Activated B cell treated with CpG ODN at 0.5 μM for 24 hours (primary cell): Measurements from ENCODE around the gene UGT1A4. TPM values are rescaled to one million over a fixed set of nuclear protein-coding genes. Genes with fewer than 3 reads are reported as not detected.
"Not testable (repeated sequence)": the region's sequence is repeated elsewhere in the genome, so short reads cannot be mapped to it uniquely, and the experiment has no call there.

Experiments used
- ATAC-seq: fragments of 200-7000 bp; cut with Tn5 transposase; one replicate; pipeline ENCODE4 v1.10.0; 2021; ENCODE audit warnings: low read depth, mild to moderate bottlenecking, moderate library complexity
- CTCF ChIA-PET: fragments of 350-600 bp; sonication (Branson Sonifier 250); formaldehyde crosslinking; loops from one replicate; lab custom pipeline; 2021; ENCODE audit warnings: antibody characterized with exemption; lab: Charles Lee
- POLR2A ChIA-PET: fragments of 350-600 bp; sonication (Branson Sonifier 250); formaldehyde crosslinking; loops from one replicate; lab custom pipeline; 2021; ENCODE audit warnings: antibody characterized with exemption; lab: Charles Lee
- DNase-seq: peaks from one replicate; pipeline ENCODE4 v3.0.0; 2022
- H3K27ac Mint-ChIP-seq: one replicate; pipeline ENCODE4 v1.8.0; 2020; ENCODE audit warnings: mixed read lengths
- H3K27me3 Mint-ChIP-seq: one replicate; pipeline ENCODE4 v1.8.0; 2021; ENCODE audit warnings: mixed read lengths
- H3K36me3 Mint-ChIP-seq: one replicate; pipeline ENCODE4 v1.8.0; 2021; ENCODE audit warnings: low read depth, mixed read lengths
- H3K4me1 Mint-ChIP-seq: one replicate; pipeline ENCODE4 v1.8.0; 2021; ENCODE audit warnings: mixed read lengths
- H3K4me3 Mint-ChIP-seq: one replicate; pipeline ENCODE4 v1.8.0; 2020; ENCODE audit warnings: mild to moderate bottlenecking, mixed read lengths
- H3K9me3 Mint-ChIP-seq: one replicate; pipeline ENCODE4 v1.8.0; 2020; ENCODE audit warnings: mixed read lengths
- CTCF ChIP-seq: fragments of 200-600 bp; IDR thresholded peaks from one replicate; pipeline ENCODE4 v1.8.0; 2022; ENCODE audit warnings: antibody characterized with exemption, mild to moderate bottlenecking
- intact Hi-C: fragments of 100-400 bp; cut with micrococcal nuclease; formaldehyde crosslinking; loops from one replicate; pipeline ENCODE4 v1.15.1; 2024
- total RNA-seq: library from RNA; stranded (reverse); gene quantifications from 2 replicates; pipeline ENCODE4 v1.2.3, GENCODE V29; 2022

UGT1A4 gene
- total RNA-seq, 1 donor from 2014 or later = not detected

- intact Hi-C loops = no loop called here
Observed at GRCh38 chr2:233698740-233699139, 19.8 kb upstream of the UGT1A4 start.

GRCh38 chr2:233699424-233700027 lies 19.0 kb upstream of the UGT1A4 start:
- no peak for ATAC-seq
- Mint-ChIP-seq H3K27me3 (peaks cover 5% of the 10 kb centered on the region), H3K9me3 (peaks cover 3% of the 10 kb centered on the region), H3K4me3 (no peak overlapping the region), H3K36me3 (no peaks in the 10 kb centered on the region), H3K4me1 (no peaks in the 10 kb centered on the region), H3K27ac (no peak overlapping the region)
- ChIA-PET CTCF (no interaction called here), POLR2A (no interaction called here)
- intact Hi-C loops = loop anchor here (10.0 kb wide), 1 partner anchor 145 kb away; no protein-coding TSS in a partner anchor
- no peak for TF ChIP-seq CTCF
- no peak for DNase-seq

More at GRCh38 chr2:233698740-233699139, 19.8 kb upstream of the UGT1A4 start:
- no peaks in the 10 kb centered on the region for H3K4me1 Mint-ChIP-seq
- POLR2A ChIA-PET = no interaction called here
- H3K4me3 Mint-ChIP-seq = no peak overlapping the region
- peaks cover 5% of the 10 kb centered on the region for H3K27me3 Mint-ChIP-seq
- no peak overlapping the region for H3K27ac Mint-ChIP-seq
- no peaks in the 10 kb centered on the region for H3K9me3 Mint-ChIP-seq
- H3K36me3 Mint-ChIP-seq = no peaks in the 10 kb centered on the region
- no peak for ATAC-seq
- CTCF ChIA-PET = interaction anchor here (0.7 kb wide), 1 partner anchor 13 kb away, joined by 3 read pairs; no protein-coding TSS in a partner anchor
- no peak for TF ChIP-seq CTCF
- no peak for DNase-seq

- intact Hi-C loops = loop anchor here (10.0 kb wide), 1 partner anchor 145 kb away; no protein-coding TSS in a partner anchor
- no peak overlapping the region for H3K27ac Mint-ChIP-seq
Observed at GRCh38 chr2:233700028-233700635, 18.4 kb upstream of the UGT1A4 start.

GRCh38 chr2:233700842-233701241 lies 17.7 kb upstream of the UGT1A4 start:
- ATAC-seq, H3K4me3 Mint-ChIP-seq, CTCF ChIA-PET, DNase-seq, H3K27ac Mint-ChIP-seq, POLR2A ChIA-PET, H3K9me3 Mint-ChIP-seq, H3K36me3 Mint-ChIP-seq, H3K4me1 Mint-ChIP-seq, H3K27me3 Mint-ChIP-seq: not testable (repeated sequence)
- intact Hi-C loops = loop anchor here (10.0 kb wide), 1 partner anchor 146 kb away; no protein-coding TSS in a partner anchor

More at GRCh38 chr2:233700028-233700635, 18.4 kb upstream of the UGT1A4 start:
- H3K27me3 Mint-ChIP-seq = peaks cover 5% of the 10 kb centered on the region
- no peaks in the 10 kb centered on the region for H3K4me1 Mint-ChIP-seq
- ChIA-PET POLR2A (no interaction called here), CTCF (no interaction called here)
- TF ChIP-seq CTCF = no peak
- no peaks in the 10 kb centered on the region for H3K36me3 Mint-ChIP-seq
- DNase-seq (no peak), ATAC-seq (no peak)
- peaks cover 3% of the 10 kb centered on the region for H3K9me3 Mint-ChIP-seq
- no peak overlapping the region for H3K4me3 Mint-ChIP-seq

GRCh38 chr2:233702238-233702637 lies 16.3 kb upstream of the UGT1A4 start:
- intact Hi-C loops = loop anchor here (10.0 kb wide), 1 partner anchor 147 kb away; no protein-coding TSS in a partner anchor
- POLR2A ChIA-PET = no interaction called here
- no peak for TF ChIP-seq CTCF
- H3K4me3 Mint-ChIP-seq = no peak overlapping the region
- peaks cover 4% of the 10 kb centered on the region for H3K27me3 Mint-ChIP-seq
- no peaks in the 10 kb centered on the region for H3K4me1 Mint-ChIP-seq
- H3K36me3 Mint-ChIP-seq = no peaks in the 10 kb centered on the region
- DNase-seq = no peak
- CTCF ChIA-PET = no interaction called here
- ATAC-seq = no peak
- no peak overlapping the region for H3K27ac Mint-ChIP-seq
- peaks cover 3% of the 10 kb centered on the region for H3K9me3 Mint-ChIP-seq
